OCI-LY7 (cell line): ENCODE results near the gene SOCS6.

ENCODE experiments used
- EZH2phosphoT487 ChIP-seq: fragments of 200-600 bp; sonication (generic); IDR thresholded peaks from 2 replicates; pipeline ENCODE4 v1.6.1; 2018; ENCODE audit warnings: low read depth, borderline replicate concordance, mild to moderate bottlenecking, mixed run types, antibody characterized with exemption, low read length, moderate library complexity, mixed read lengths
- TF ChIP-seq, protein P1 (sequence below): fragments of 200-600 bp; sonication (generic); conservative IDR thresholded peaks from 2 replicates; pipeline ENCODE4 v1.5.1; 2014; ENCODE audit warnings: mild to moderate bottlenecking, antibody characterized with exemption, low read length, moderate library complexity, mixed read lengths

DNA sequence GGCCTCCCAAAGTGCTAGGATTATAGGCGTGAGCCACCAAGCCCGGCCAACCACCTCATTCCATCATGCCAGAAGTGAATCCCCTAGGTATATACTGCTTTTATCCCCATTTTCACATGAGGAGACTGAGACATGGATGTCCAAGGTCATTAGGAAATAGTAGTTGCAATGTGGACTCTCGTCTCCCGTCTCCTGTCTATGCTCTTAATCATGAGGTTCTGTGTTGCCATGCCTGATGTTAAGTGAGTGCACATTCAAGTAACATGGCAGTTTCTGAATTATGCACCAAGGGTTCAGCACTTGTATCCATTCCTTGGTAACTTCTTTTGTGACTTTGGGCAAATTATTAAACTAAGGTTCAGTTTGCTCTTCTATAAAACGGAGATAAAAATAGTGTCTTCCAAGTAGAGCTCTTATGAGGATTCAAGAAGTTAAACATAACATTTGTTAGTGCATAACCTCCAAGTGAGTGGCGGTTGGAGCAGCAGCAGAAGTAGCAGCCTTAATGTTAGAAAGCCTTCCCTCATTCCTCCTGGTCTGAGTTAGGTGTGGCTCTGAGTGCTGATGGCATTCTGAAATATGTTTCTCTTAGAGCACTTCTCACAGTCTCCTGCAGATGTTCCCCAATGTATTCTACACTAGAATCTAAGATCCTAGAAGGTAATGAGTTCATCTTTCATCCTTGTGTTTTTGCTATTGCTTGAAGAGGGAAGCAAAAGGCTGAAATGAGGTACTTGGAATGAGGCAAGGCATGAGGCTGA, 21.9 kb downstream of the SOCS6 start:
- TF ChIP-seq, protein P1, sequence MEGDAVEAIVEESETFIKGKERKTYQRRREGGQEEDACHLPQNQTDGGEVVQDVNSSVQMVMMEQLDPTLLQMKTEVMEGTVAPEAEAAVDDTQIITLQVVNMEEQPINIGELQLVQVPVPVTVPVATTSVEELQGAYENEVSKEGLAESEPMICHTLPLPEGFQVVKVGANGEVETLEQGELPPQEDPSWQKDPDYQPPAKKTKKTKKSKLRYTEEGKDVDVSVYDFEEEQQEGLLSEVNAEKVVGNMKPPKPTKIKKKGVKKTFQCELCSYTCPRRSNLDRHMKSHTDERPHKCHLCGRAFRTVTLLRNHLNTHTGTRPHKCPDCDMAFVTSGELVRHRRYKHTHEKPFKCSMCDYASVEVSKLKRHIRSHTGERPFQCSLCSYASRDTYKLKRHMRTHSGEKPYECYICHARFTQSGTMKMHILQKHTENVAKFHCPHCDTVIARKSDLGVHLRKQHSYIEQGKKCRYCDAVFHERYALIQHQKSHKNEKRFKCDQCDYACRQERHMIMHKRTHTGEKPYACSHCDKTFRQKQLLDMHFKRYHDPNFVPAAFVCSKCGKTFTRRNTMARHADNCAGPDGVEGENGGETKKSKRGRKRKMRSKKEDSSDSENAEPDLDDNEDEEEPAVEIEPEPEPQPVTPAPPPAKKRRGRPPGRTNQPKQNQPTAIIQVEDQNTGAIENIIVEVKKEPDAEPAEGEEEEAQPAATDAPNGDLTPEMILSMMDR = no peak
- no peak for TF ChIP-seq EZH2phosphoT487
